Neural crest cell (in vitro differentiated cells): ENCODE measurements around the gene POLK. TPM values are rescaled to one million over a fixed set of nuclear protein-coding genes. Genes with fewer than 3 reads are reported as not detected.

Experiments used
- DNase-seq: peaks from one replicate; pipeline ENCODE4 v3.0.0; 2021; ENCODE audit warnings: low read depth, mixed read lengths, low spot score
- H3K27ac Mint-ChIP-seq: one replicate; pipeline ENCODE4 v1.8.0; 2021; ENCODE audit warnings: mild to moderate bottlenecking, mixed read lengths; ENCODE audit not compliant: unreplicated experiment
- H3K27me3 Mint-ChIP-seq: 2 replicates; pipeline ENCODE4 v1.8.0; 2021; ENCODE audit warnings: low read depth, mild to moderate bottlenecking, mixed read lengths
- H3K36me3 Mint-ChIP-seq: 2 replicates; pipeline ENCODE4 v1.8.0; 2021; ENCODE audit warnings: low read depth, mild to moderate bottlenecking, mixed read lengths
- H3K4me1 Mint-ChIP-seq: 2 replicates; pipeline ENCODE4 v1.8.0; 2021; ENCODE audit warnings: mixed read lengths
- H3K4me3 Mint-ChIP-seq: one replicate; pipeline ENCODE4 v1.8.0; 2021; ENCODE audit warnings: mild to moderate bottlenecking, mixed read lengths
- H3K9me3 Mint-ChIP-seq: 2 replicates; pipeline ENCODE4 v1.8.0; 2021; ENCODE audit warnings: mixed read lengths
- total RNA-seq: library from RNA; stranded (reverse); gene quantifications from 2 replicates; pipeline ENCODE4 v1.2.1, GENCODE V29; 2021
- TF ChIP-seq, protein P1 (sequence below): fragments of 200-600 bp; sonication (generic); conservative IDR thresholded peaks from 2 replicates; pipeline ENCODE4 v1.5.0; 2021; ENCODE audit warnings: antibody characterized with exemption, mild to moderate bottlenecking

Gene POLK
- total RNA-seq, 1 donor from 2014 or later, result 19.7 TPM

DNA sequence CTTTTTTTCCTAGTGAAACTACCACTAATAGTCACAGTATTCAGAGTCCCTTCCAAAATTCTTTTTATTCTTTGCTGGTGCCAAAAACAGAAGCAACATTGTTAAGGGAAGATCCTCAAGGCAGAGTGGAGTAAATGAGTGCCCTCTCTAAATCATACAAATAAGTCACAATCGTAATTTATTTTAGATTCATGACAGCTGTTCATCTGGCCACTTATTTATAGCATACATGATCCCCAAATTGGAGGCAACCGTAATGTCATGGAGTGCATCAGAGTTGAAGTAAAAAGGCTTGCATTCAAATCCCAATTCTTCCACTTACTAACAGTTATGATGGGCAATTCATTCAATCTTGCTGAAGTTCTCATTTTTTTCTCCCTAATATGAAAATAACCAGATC is 33.4 kb downstream of the POLK start:
- Mint-ChIP-seq H3K4me1 (peaks cover 6% of the 10 kb centered on the region), H3K27ac (no peak overlapping the region)

GRCh38 chr5:75546830-75547229 is 35.1 kb downstream of the POLK start:
- Mint-ChIP-seq H3K27ac (no peak overlapping the region), H3K36me3 (peaks cover 15% of the 10 kb centered on the region), H3K27me3 (no peaks in the 10 kb centered on the region), H3K4me1 (peaks cover 6% of the 10 kb centered on the region), H3K9me3 (peaks cover 4% of the 10 kb centered on the region), H3K4me3 (no peak overlapping the region)
- DNase-seq, result no peak
- TF ChIP-seq, protein P1, sequence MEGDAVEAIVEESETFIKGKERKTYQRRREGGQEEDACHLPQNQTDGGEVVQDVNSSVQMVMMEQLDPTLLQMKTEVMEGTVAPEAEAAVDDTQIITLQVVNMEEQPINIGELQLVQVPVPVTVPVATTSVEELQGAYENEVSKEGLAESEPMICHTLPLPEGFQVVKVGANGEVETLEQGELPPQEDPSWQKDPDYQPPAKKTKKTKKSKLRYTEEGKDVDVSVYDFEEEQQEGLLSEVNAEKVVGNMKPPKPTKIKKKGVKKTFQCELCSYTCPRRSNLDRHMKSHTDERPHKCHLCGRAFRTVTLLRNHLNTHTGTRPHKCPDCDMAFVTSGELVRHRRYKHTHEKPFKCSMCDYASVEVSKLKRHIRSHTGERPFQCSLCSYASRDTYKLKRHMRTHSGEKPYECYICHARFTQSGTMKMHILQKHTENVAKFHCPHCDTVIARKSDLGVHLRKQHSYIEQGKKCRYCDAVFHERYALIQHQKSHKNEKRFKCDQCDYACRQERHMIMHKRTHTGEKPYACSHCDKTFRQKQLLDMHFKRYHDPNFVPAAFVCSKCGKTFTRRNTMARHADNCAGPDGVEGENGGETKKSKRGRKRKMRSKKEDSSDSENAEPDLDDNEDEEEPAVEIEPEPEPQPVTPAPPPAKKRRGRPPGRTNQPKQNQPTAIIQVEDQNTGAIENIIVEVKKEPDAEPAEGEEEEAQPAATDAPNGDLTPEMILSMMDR, result no peak

More for the DNA sequence above, 33.4 kb downstream of the POLK start:
- Mint-ChIP-seq H3K4me3 (no peak overlapping the region), H3K36me3 (peaks cover 7% of the 10 kb centered on the region), H3K27me3 (no peaks in the 10 kb centered on the region), H3K9me3 (no peaks in the 10 kb centered on the region)
- TF ChIP-seq, protein P1, result no peak
- DNase-seq, result no peak

DNA sequence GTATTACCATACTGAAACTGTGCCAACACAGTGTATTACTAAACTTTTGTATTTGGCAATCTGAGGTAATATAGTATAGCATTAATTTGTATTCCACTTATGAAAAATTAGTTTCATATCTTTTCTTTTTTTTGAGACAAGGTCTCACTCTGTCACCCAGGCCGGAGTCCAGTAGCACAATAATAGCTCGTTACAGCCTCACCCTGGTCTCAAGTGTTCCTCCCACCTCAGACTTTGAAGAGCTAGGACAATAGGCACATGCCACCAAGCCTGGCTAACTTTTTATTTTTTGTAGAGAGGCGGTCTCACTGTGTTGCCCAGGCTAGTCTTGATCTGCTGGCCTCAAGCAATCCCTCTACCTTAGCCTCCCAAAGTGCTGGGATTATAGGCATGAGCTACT is 36.1 kb downstream of the POLK start:
- no peak for DNase-seq
- TF ChIP-seq, protein P1, result no peak
- no peaks in the 10 kb centered on the region for H3K27me3 Mint-ChIP-seq
- H3K4me1 Mint-ChIP-seq, result peaks cover 6% of the 10 kb centered on the region
- H3K4me3 Mint-ChIP-seq, result no peak overlapping the region
- peak overlapping the region; percentile 12 for H3K27ac Mint-ChIP-seq
- H3K9me3 Mint-ChIP-seq, result peaks cover 4% of the 10 kb centered on the region
- peaks cover 15% of the 10 kb centered on the region for H3K36me3 Mint-ChIP-seq

DNA sequence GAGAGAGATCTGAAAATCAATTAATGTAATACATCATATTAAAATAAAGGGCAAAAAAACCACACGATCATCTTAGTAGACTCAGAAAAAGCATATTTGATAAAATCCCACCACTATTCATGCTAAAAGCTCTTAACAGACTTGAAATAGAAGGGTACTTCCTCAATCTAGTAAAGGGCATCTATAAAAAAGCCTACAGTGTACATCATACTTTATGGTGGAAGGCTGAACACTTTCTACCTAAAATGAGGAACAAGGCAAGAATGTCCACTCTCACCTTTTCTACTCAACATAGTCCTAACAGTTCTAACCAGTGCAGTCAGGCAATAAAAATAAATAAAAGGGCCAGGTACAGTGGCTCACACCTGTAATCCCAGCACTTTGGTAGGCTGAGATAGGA is 38.9 kb downstream of the POLK start:
- peaks cover 19% of the 10 kb centered on the region for H3K36me3 Mint-ChIP-seq
- no peak for DNase-seq
- no peaks in the 10 kb centered on the region for H3K27me3 Mint-ChIP-seq
- H3K4me1 Mint-ChIP-seq, result no peaks in the 10 kb centered on the region
- H3K9me3 Mint-ChIP-seq, result peaks cover 4% of the 10 kb centered on the region
- H3K4me3 Mint-ChIP-seq, result no peak overlapping the region
- TF ChIP-seq, protein P1, result no peak
- no peak overlapping the region for H3K27ac Mint-ChIP-seq

- H3K9me3 Mint-ChIP-seq, result peaks cover 4% of the 10 kb centered on the region
- H3K4me1 Mint-ChIP-seq, result peaks cover 4% of the 10 kb centered on the region
- no peak for DNase-seq
- H3K36me3 Mint-ChIP-seq, result peaks cover 23% of the 10 kb centered on the region
- no peak overlapping the region for H3K4me3 Mint-ChIP-seq
- TF ChIP-seq, protein P1, result no peak
- no peaks in the 10 kb centered on the region for H3K27me3 Mint-ChIP-seq
- no peak overlapping the region for H3K27ac Mint-ChIP-seq
Observed at GRCh38 chr5:75551471-75551870, 39.8 kb downstream of the POLK start.

- Mint-ChIP-seq H3K36me3 (peaks cover 34% of the 10 kb centered on the region), H3K27ac (no peak overlapping the region), H3K27me3 (no peaks in the 10 kb centered on the region), H3K9me3 (peaks cover 8% of the 10 kb centered on the region), H3K4me1 (peaks cover 9% of the 10 kb centered on the region), H3K4me3 (no peak overlapping the region)
- DNase-seq, result no peak
- TF ChIP-seq, protein P1, result no peak
Observed at GRCh38 chr5:75552764-75553163, 41.1 kb downstream of the POLK start.
